ENCODE measurements around the gene USH1C.

DNA sequence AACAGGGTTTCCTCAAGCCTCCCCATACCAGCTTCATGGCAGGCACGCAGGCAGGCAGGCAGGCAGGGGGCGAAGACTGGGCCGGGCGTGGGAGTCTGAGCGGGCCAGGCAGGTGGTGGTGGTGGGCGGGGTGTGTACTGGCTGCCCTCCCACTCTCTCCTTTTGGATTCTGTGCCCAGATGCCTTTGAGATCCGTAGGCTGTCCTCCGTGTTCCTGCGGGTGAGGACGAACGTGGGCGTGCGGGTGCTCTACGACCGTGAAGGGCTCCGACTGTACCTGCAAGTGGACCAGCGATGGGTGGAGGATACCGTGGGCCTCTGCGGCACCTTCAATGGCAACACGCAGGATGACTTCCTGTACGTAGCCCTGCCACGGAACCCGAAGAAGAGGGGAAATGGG, 25.8 kb upstream of the USH1C start:
- TF ChIP-seq, protein P1, sequence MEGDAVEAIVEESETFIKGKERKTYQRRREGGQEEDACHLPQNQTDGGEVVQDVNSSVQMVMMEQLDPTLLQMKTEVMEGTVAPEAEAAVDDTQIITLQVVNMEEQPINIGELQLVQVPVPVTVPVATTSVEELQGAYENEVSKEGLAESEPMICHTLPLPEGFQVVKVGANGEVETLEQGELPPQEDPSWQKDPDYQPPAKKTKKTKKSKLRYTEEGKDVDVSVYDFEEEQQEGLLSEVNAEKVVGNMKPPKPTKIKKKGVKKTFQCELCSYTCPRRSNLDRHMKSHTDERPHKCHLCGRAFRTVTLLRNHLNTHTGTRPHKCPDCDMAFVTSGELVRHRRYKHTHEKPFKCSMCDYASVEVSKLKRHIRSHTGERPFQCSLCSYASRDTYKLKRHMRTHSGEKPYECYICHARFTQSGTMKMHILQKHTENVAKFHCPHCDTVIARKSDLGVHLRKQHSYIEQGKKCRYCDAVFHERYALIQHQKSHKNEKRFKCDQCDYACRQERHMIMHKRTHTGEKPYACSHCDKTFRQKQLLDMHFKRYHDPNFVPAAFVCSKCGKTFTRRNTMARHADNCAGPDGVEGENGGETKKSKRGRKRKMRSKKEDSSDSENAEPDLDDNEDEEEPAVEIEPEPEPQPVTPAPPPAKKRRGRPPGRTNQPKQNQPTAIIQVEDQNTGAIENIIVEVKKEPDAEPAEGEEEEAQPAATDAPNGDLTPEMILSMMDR (IDR thresholded peaks at IDR 0.05): no peak
- TF ChIP-seq POLR2A (IDR thresholded peaks at IDR 0.05): no peak
